HepG2 (cell line): ENCODE results near the gene ANKZF1. TPM values are rescaled to one million over a fixed set of nuclear protein-coding genes. Genes with fewer than 3 reads are reported as not detected.

ENCODE experiments used
- NR3C1 ChIP-seq: sonication (generic); formaldehyde crosslinking; IDR thresholded peaks from 2 replicates; pipeline ENCODE4 v1.4.0; 2020; ENCODE audit warnings: missing genetic modification reagents
- RFX1 ChIP-seq: fragments of 450-650 bp; IDR thresholded peaks from 2 replicates; pipeline ENCODE4 v1.6.1; 2017
- RXRB ChIP-seq: IDR thresholded peaks from 2 replicates; pipeline ENCODE4 v1.6.1; 2016; ENCODE audit warnings: borderline replicate concordance, missing genetic modification reagents, missing compliant biosample characterization
- SETDB1 ChIP-seq: sonication (generic); formaldehyde crosslinking; IDR thresholded peaks from 2 replicates; pipeline ENCODE4 v1.5.1; 2020; ENCODE audit warnings: missing genetic modification reagents, mild to moderate bottlenecking, borderline replicate concordance
- SP140L ChIP-seq: sonication (generic); formaldehyde crosslinking; IDR thresholded peaks from 2 replicates; pipeline ENCODE4 v1.4.0; 2020; ENCODE audit warnings: missing genetic modification reagents, borderline replicate concordance
- YEATS2 ChIP-seq: sonication (generic); formaldehyde crosslinking; IDR thresholded peaks from 2 replicates; pipeline ENCODE4 v1.4.0; 2020; ENCODE audit warnings: missing genetic modification reagents, borderline replicate concordance
- ZFP36L2 ChIP-seq: sonication (generic); formaldehyde crosslinking; IDR thresholded peaks from 2 replicates; pipeline ENCODE4 v1.4.0; 2020; ENCODE audit warnings: missing genetic modification reagents
- ZNF33B ChIP-seq: sonication (generic); formaldehyde crosslinking; IDR thresholded peaks from 2 replicates; pipeline ENCODE4 v1.5.1; 2020; ENCODE audit warnings: mild to moderate bottlenecking, missing genetic modification reagents
- ZNF75D ChIP-seq: sonication (generic); formaldehyde crosslinking; IDR thresholded peaks from 2 replicates; pipeline ENCODE4 v1.8.1; 2023; ENCODE audit warnings: missing genetic modification reagents, mild to moderate bottlenecking, borderline replicate concordance
- ZNF761 ChIP-seq: sonication (generic); formaldehyde crosslinking; conservative IDR thresholded peaks from 2 replicates; pipeline ENCODE4 v1.4.0; 2020; ENCODE audit warnings: mild to moderate bottlenecking, missing genetic modification reagents
- ZNF775 ChIP-seq: sonication (generic); formaldehyde crosslinking; IDR thresholded peaks from 2 replicates; pipeline ENCODE4 v1.4.0; 2020; ENCODE audit warnings: missing genetic modification reagents, mild to moderate bottlenecking, moderate library complexity, borderline replicate concordance
- polyA plus RNA-seq, 8 experiments: library from polyadenylated mRNA; depleted of rRNA in 3 of 8; stranded (reverse) in 7 of 8; unstranded in 1 of 8; fragments of >200 nt; fragmentation: Illumina TruSeq in 4 of 8; extraction: Trizol in 4 of 8; gene quantifications; 2 replicates each; pipeline versions ENCODE4 v1.2.1 to v1.2.3, GENCODE V29; 2011 to 2016; ENCODE audit warnings: low read depth in 4 of 8, missing spikeins in 1 of 8, mixed read lengths in 1 of 8; ENCODE audit not compliant: insufficient read depth in 1 of 8
- total RNA-seq, 5 experiments: library from RNA; depleted of rRNA; stranded (reverse); fragments of >200 nt; fragmentation: Illumina TruSeq; extraction: Trizol; gene quantifications; 2 replicates each; pipeline ENCODE4 v1.2.3, GENCODE V29; 2016; ENCODE audit warnings: low read depth in 1 of 5
- TF ChIP-seq, protein P1 (sequence below): sonication (generic); formaldehyde crosslinking; IDR thresholded peaks from 2 replicates; pipeline ENCODE4 v1.4.0; 2020; ENCODE audit warnings: missing genetic modification reagents
- TF ChIP-seq, protein P2 (sequence below): IDR thresholded peaks from 2 replicates; pipeline ENCODE4 v1.6.1; 2012; ENCODE audit warnings: inconsistent platforms
- TF ChIP-seq, protein P3 (sequence below): sonication (generic); formaldehyde crosslinking; IDR thresholded peaks from 2 replicates; pipeline ENCODE4 v1.8.0; 2023; ENCODE audit warnings: mild to moderate bottlenecking, missing genetic modification reagents
- TF ChIP-seq, protein P4 (sequence below): sonication (generic); formaldehyde crosslinking; IDR thresholded peaks from 2 replicates; pipeline ENCODE4 v1.5.0; 2020; ENCODE audit warnings: mild to moderate bottlenecking, missing genetic modification reagents, borderline replicate concordance
- TF ChIP-seq, protein P5 (sequence below): sonication (generic); formaldehyde crosslinking; IDR thresholded peaks from 2 replicates; pipeline ENCODE4 v1.4.0; 2020; ENCODE audit warnings: missing genetic modification reagents
- TF ChIP-seq, protein P6 (sequence below): sonication (generic); formaldehyde crosslinking; IDR thresholded peaks from 2 replicates; pipeline ENCODE4 v1.5.0; 2020; ENCODE audit warnings: missing genetic modification reagents

ANKZF1 gene
- total and polyA plus RNA-seq, 2 of the 13 experiments (the other 11 are each of a cell fraction or from before 2014, with no cell fraction given): 25.3 to 128 TPM

DNA sequence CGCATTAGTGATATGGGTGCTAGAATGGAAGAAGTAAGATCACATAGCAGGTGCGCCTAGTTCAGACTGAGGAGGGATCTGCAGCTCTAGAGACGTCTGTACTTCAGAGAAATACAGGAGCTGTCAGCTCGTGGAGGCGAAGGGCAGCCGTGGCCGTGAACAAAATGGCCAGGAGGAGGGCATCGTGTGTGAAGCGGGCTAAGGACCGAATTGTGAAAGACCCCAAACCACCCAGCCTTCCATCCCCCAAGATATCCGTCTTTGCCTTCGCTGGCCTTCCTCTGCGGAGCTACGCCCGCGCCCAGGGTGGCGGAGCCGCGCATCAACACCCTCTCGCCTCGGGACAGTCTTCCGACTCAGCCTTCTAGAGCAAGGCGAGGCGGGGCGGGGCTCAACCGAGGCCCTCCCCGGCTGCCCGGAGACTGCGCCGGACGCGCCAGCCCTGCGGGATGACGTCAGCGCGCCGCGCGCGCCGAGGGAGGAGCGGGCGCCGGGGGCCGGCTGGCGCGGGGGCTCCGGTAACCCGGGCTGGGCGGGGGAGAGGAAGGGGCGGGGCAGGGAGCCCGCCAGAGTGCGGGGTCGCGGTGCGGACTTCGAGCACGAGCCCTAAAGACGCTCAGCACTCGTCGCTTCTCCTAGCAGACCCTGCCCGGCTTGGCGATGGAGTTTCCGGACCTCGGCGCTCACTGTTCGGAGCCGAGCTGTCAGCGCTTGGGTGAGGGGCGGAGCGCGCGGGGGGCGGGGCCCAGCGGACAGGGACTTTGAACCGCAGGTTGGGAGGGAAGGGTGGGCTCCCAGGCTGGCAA is 23.1 kb upstream of the ANKZF1 start, which contains the start of gene ZFAND2B (continued):
- TF ChIP-seq SETDB1 (CRISPR knock-in tag): no peak
- no peak for TF ChIP-seq ZNF75D (CRISPR knock-in tag)
- TF ChIP-seq SP140L (CRISPR knock-in tag): peak; percentile 66; the same call in 1 of the 2 replicates
- TF ChIP-seq ZNF761 (CRISPR knock-in tag): peak; percentile 89; the same call in 1 of the 2 replicates
- TF ChIP-seq, protein P1, sequence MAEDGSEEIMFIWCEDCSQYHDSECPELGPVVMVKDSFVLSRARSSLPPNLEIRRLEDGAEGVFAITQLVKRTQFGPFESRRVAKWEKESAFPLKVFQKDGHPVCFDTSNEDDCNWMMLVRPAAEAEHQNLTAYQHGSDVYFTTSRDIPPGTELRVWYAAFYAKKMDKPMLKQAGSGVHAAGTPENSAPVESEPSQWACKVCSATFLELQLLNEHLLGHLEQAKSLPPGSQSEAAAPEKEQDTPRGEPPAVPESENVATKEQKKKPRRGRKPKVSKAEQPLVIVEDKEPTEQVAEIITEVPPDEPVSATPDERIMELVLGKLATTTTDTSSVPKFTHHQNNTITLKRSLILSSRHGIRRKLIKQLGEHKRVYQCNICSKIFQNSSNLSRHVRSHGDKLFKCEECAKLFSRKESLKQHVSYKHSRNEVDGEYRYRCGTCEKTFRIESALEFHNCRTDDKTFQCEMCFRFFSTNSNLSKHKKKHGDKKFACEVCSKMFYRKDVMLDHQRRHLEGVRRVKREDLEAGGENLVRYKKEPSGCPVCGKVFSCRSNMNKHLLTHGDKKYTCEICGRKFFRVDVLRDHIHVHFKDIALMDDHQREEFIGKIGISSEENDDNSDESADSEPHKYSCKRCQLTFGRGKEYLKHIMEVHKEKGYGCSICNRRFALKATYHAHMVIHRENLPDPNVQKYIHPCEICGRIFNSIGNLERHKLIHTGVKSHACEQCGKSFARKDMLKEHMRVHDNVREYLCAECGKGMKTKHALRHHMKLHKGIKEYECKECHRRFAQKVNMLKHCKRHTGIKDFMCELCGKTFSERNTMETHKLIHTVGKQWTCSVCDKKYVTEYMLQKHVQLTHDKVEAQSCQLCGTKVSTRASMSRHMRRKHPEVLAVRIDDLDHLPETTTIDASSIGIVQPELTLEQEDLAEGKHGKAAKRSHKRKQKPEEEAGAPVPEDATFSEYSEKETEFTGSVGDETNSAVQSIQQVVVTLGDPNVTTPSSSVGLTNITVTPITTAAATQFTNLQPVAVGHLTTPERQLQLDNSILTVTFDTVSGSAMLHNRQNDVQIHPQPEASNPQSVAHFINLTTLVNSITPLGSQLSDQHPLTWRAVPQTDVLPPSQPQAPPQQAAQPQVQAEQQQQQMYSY (CRISPR knock-in tag): no peak
- TF ChIP-seq ZNF33B (CRISPR knock-in tag): no peak
- no peak for TF ChIP-seq ZNF775
- TF ChIP-seq, protein P2, sequence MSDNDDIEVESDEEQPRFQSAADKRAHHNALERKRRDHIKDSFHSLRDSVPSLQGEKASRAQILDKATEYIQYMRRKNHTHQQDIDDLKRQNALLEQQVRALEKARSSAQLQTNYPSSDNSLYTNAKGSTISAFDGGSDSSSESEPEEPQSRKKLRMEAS: peak; percentile 88; the same call in 1 of the 2 replicates
- peak; percentile 67; the same call in 1 of the 2 replicates for TF ChIP-seq YEATS2 (CRISPR knock-in tag)
- TF ChIP-seq, protein P3, sequence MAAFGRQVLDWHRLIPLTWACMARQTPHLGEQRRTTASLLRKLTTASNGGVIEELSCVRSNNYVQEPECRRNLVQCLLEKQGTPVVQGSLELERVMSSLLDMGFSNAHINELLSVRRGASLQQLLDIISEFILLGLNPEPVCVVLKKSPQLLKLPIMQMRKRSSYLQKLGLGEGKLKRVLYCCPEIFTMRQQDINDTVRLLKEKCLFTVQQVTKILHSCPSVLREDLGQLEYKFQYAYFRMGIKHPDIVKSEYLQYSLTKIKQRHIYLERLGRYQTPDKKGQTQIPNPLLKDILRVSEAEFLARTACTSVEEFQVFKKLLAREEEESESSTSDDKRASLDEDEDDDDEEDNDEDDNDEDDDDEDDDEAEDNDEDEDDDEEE: peak; percentile 97
- peak; percentile 46; the same call in 1 of the 2 replicates for TF ChIP-seq RXRB (CRISPR knock-in tag)
- TF ChIP-seq, protein P4, sequence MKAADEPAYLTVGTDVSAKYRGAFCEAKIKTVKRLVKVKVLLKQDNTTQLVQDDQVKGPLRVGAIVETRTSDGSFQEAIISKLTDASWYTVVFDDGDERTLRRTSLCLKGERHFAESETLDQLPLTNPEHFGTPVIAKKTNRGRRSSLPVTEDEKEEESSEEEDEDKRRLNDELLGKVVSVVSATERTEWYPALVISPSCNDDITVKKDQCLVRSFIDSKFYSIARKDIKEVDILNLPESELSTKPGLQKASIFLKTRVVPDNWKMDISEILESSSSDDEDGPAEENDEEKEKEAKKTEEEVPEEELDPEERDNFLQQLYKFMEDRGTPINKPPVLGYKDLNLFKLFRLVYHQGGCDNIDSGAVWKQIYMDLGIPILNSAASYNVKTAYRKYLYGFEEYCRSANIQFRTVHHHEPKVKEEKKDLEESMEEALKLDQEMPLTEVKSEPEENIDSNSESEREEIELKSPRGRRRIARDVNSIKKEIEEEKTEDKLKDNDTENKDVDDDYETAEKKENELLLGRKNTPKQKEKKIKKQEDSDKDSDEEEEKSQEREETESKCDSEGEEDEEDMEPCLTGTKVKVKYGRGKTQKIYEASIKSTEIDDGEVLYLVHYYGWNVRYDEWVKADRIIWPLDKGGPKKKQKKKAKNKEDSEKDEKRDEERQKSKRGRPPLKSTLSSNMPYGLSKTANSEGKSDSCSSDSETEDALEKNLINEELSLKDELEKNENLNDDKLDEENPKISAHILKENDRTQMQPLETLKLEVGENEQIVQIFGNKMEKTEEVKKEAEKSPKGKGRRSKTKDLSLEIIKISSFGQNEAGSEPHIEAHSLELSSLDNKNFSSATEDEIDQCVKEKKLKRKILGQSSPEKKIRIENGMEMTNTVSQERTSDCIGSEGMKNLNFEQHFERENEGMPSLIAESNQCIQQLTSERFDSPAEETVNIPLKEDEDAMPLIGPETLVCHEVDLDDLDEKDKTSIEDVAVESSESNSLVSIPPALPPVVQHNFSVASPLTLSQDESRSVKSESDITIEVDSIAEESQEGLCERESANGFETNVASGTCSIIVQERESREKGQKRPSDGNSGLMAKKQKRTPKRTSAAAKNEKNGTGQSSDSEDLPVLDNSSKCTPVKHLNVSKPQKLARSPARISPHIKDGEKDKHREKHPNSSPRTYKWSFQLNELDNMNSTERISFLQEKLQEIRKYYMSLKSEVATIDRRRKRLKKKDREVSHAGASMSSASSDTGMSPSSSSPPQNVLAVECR (CRISPR knock-in tag): peak; percentile 90
- TF ChIP-seq, protein P5, sequence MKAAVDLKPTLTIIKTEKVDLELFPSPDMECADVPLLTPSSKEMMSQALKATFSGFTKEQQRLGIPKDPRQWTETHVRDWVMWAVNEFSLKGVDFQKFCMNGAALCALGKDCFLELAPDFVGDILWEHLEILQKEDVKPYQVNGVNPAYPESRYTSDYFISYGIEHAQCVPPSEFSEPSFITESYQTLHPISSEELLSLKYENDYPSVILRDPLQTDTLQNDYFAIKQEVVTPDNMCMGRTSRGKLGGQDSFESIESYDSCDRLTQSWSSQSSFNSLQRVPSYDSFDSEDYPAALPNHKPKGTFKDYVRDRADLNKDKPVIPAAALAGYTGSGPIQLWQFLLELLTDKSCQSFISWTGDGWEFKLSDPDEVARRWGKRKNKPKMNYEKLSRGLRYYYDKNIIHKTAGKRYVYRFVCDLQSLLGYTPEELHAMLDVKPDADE (CRISPR knock-in tag): peak; percentile 72; the same call in 1 of the 2 replicates
- no peak for TF ChIP-seq NR3C1 (CRISPR knock-in tag)
- TF ChIP-seq ZFP36L2 (CRISPR knock-in tag): no peak
- TF ChIP-seq, protein P6, sequence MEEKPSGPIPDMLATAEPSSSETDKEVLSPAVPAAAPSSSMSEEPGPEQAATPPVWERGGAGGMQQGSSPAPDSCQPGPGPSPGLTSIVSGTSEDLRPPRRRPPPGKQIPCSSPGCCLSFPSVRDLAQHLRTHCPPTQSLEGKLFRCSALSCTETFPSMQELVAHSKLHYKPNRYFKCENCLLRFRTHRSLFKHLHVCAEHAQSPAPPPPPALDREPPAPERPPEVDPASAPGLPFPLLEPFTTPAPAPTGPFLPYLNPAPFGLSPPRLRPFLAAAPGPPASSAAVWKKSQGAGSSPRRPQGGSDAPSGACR (CRISPR knock-in tag): peak; percentile 79
- TF ChIP-seq RFX1: no peak
